ENCODE results near the gene HS1BP3. TPM values are rescaled to one million over a fixed set of nuclear protein-coding genes. Genes with fewer than 3 reads are reported as not detected.
A peak's percentile ranks its signal among the peaks of the same experiment; 100 is the strongest.

The HS1BP3 gene
- total and polyA plus RNA-seq, 2 of the 13 experiments (the other 11 are each of a cell fraction or from before 2014, with no cell fraction given): 15.2 to 22.0 TPM

DNA sequence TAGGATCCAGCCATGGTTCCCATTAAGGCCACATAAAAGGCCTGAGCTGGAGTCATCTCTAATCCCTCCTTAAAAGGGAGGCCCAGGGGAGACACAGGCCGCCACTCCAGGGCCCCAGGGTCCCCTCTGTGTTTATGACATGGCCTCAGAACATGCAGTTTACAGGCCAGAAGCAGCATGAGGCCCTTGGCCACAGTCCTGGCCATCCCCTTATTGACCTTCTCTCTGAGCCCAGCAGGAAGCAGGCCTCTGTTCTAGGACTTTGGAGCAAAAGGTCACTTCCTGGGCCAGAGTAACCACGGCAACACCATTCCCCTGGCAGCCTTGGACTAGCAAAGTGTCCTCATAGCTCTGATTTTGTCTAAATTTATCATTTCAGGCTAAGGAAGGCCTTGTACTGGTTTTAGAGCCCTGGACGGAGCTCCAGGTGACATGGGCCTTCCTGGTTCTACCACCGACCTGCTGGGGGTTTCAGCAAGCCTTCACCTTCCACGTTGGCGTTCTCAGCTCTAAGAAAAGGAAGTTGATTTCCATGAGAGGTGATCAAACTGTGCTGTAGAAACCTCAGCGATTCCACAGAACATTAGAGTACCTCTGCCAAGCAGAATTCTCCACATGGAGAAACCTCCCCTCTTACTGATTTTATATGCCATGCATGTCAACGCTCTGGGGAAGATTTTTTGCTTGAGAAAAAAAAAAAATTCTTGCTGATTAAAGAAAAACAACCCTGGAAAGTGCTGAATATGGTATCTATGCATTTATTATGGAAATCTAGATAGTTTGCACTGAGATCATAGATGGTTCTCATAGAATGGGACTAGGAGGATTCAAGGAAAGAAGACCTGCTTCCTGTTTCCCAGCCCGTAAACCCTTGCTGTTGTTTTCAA is 53.7 kb downstream of the HS1BP3 start (continued):
- TF ChIP-seq HMGA1 (CRISPR knock-in tag; conservative IDR thresholded peaks at IDR 0.05): no peak
- peak; percentile 92 for TF ChIP-seq ZMYM3 (CRISPR knock-in tag; IDR thresholded peaks at IDR 0.05)
- TF ChIP-seq U2AF1 (optimal IDR thresholded peaks at IDR 0.05; ENCODE audit: low read depth, low read length): peak; percentile 55
- TF ChIP-seq NKX3-1 (CRISPR knock-in tag; IDR thresholded peaks at IDR 0.05): no peak
- TF ChIP-seq HINFP (CRISPR knock-in tag; IDR thresholded peaks at IDR 0.05; ENCODE audit: low read depth): peak; percentile 85; the same call in 1 of the 2 replicates
- no peak for TF ChIP-seq XBP1 (CRISPR knock-in tag; IDR thresholded peaks at IDR 0.05)
- TF ChIP-seq ELF4 (CRISPR knock-in tag; IDR thresholded peaks at IDR 0.05; ENCODE audit: borderline replicate concordance): peak; percentile 58; the same call in 1 of the 2 replicates
- 0 out of 2 replicates have a peak, but pooled peaks have one; percentile 83 for TF ChIP-seq RFXANK (CRISPR knock-in tag; IDR thresholded peaks at IDR 0.05)
- TF ChIP-seq TRIM24 (CRISPR knock-in tag; IDR thresholded peaks at IDR 0.05): no peak
- TF ChIP-seq FLYWCH1 (CRISPR knock-in tag; IDR thresholded peaks at IDR 0.05): 0 out of 2 replicates have a peak, but pooled peaks have one; percentile 54
- TF ChIP-seq, protein P1, sequence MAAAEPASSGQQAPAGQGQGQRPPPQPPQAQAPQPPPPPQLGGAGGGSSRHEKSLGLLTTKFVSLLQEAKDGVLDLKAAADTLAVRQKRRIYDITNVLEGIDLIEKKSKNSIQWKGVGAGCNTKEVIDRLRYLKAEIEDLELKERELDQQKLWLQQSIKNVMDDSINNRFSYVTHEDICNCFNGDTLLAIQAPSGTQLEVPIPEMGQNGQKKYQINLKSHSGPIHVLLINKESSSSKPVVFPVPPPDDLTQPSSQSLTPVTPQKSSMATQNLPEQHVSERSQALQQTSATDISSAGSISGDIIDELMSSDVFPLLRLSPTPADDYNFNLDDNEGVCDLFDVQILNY (CRISPR knock-in tag; conservative IDR thresholded peaks at IDR 0.05): peak; percentile 43; the same call in 1 of the 2 replicates
- no peak; the same call in 1 of the 2 replicates for TF ChIP-seq ZFP1 (CRISPR knock-in tag; IDR thresholded peaks at IDR 0.05)
- TF ChIP-seq, protein P2, sequence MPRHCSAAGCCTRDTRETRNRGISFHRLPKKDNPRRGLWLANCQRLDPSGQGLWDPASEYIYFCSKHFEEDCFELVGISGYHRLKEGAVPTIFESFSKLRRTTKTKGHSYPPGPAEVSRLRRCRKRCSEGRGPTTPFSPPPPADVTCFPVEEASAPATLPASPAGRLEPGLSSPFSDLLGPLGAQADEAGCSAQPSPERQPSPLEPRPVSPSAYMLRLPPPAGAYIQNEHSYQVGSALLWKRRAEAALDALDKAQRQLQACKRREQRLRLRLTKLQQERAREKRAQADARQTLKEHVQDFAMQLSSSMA (CRISPR knock-in tag; IDR thresholded peaks at IDR 0.05): peak; percentile 82; the same call in 1 of the 2 replicates
- no peak for TF ChIP-seq CENPT (CRISPR knock-in tag; IDR thresholded peaks at IDR 0.05; ENCODE audit: low read depth)
- no peak for TF ChIP-seq SYNCRIP (IDR thresholded peaks at IDR 0.05; ENCODE audit: insufficient read depth, low read depth, low read length)
- TF ChIP-seq ZNF670 (CRISPR knock-in tag; IDR thresholded peaks at IDR 0.05; ENCODE audit: borderline replicate concordance): peak; percentile 81; the same call in 1 of the 2 replicates
- TF ChIP-seq, protein P3, sequence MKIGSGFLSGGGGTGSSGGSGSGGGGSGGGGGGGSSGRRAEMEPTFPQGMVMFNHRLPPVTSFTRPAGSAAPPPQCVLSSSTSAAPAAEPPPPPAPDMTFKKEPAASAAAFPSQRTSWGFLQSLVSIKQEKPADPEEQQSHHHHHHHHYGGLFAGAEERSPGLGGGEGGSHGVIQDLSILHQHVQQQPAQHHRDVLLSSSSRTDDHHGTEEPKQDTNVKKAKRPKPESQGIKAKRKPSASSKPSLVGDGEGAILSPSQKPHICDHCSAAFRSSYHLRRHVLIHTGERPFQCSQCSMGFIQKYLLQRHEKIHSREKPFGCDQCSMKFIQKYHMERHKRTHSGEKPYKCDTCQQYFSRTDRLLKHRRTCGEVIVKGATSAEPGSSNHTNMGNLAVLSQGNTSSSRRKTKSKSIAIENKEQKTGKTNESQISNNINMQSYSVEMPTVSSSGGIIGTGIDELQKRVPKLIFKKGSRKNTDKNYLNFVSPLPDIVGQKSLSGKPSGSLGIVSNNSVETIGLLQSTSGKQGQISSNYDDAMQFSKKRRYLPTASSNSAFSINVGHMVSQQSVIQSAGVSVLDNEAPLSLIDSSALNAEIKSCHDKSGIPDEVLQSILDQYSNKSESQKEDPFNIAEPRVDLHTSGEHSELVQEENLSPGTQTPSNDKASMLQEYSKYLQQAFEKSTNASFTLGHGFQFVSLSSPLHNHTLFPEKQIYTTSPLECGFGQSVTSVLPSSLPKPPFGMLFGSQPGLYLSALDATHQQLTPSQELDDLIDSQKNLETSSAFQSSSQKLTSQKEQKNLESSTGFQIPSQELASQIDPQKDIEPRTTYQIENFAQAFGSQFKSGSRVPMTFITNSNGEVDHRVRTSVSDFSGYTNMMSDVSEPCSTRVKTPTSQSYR (CRISPR knock-in tag; IDR thresholded peaks at IDR 0.05; ENCODE audit: borderline replicate concordance): peak; percentile 69; the same call in 1 of the 2 replicates
- TF ChIP-seq MBNL3 (CRISPR knock-in tag; conservative IDR thresholded peaks at IDR 0.05): peak; percentile 96
- TF ChIP-seq ETV6 (CRISPR knock-in tag; conservative IDR thresholded peaks at IDR 0.05): peak; percentile 58; the same call in 1 of the 2 replicates
- no peak for TF ChIP-seq HDAC6 (IDR thresholded peaks at IDR 0.05; ENCODE audit: low read depth, low read length)
- no peak for TF ChIP-seq MAFG (CRISPR knock-in tag; IDR thresholded peaks at IDR 0.05)
- TF ChIP-seq, protein P4, sequence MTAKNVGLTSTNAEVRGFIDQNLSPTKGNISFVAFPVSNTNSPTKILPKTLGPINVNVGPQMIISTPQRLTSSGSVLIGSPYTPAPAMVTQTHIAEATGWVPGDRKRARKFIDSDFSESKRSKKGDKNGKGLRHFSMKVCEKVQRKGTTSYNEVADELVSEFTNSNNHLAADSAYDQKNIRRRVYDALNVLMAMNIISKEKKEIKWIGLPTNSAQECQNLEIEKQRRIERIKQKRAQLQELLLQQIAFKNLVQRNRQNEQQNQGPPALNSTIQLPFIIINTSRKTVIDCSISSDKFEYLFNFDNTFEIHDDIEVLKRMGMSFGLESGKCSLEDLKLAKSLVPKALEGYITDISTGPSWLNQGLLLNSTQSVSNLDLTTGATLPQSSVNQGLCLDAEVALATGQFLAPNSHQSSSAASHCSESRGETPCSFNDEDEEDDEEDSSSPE (CRISPR knock-in tag; IDR thresholded peaks at IDR 0.05): peak; percentile 55; the same call in 1 of the 2 replicates

All from HepG2 (cell line).